HG02678 (cell line): ENCODE results near the gene MTARC2.
"Not testable (repeated sequence)": the region's sequence is repeated elsewhere in the genome, so short reads cannot be mapped to it uniquely, and the experiment has no call there.

ENCODE experiments used
- ATAC-seq: cut with Tn5 transposase; IDR thresholded peaks from one replicate; pipeline ENCODE4 v1.9.1; 2021; ENCODE audit warnings: mild to moderate bottlenecking, moderate library complexity; ENCODE audit not compliant: unreplicated experiment

Gene MTARC2

GRCh38 chr1:220748089-220748934 lies at the start of gene MTARC2:
Gene MTARC2, plus strand, starts transcription at chr1:220748322. Its CDS starts 210 bp downstream, at chr1:220748532.
- ATAC-seq = peak; percentile 95

GRCh38 chr1:220698607-220699016 lies 49.5 kb upstream of the MTARC2 start:
- no peak for ATAC-seq

- no peak for ATAC-seq
Measured at GRCh38 chr1:220699044-220699443, 49.1 kb upstream of the MTARC2 start.

- no peak for ATAC-seq
Measured at GRCh38 chr1:220700556-220701179, 47.5 kb upstream of the MTARC2 start.

GRCh38 chr1:220701974-220702373 lies 46.1 kb upstream of the MTARC2 start:
- ATAC-seq = peak; percentile 43

GRCh38 chr1:220702733-220703270 lies 45.3 kb upstream of the MTARC2 start:
- ATAC-seq = no peak

GRCh38 chr1:220703305-220703704 lies 44.8 kb upstream of the MTARC2 start:
- no peak for ATAC-seq

- no peak for ATAC-seq
Measured at GRCh38 chr1:220705782-220706181, 42.3 kb upstream of the MTARC2 start.

GRCh38 chr1:220706480-220706879 lies 41.6 kb upstream of the MTARC2 start:
- ATAC-seq = no peak

GRCh38 chr1:220707160-220707559 lies 41.0 kb upstream of the MTARC2 start:
- no peak for ATAC-seq

GRCh38 chr1:220708244-220708643 lies 39.9 kb upstream of the MTARC2 start:
- no peak for ATAC-seq

GRCh38 chr1:220708936-220709801 lies 39.0 kb upstream of the MTARC2 start:
- ATAC-seq = no peak

- ATAC-seq = no peak
Measured at GRCh38 chr1:220710333-220710732, 37.8 kb upstream of the MTARC2 start.

GRCh38 chr1:220711056-220711809 lies 36.9 kb upstream of the MTARC2 start:
- peak; percentile 67 for ATAC-seq

GRCh38 chr1:220715986-220716385 lies 32.1 kb upstream of the MTARC2 start:
- not testable (repeated sequence) for ATAC-seq

GRCh38 chr1:220717800-220718640 lies 30.1 kb upstream of the MTARC2 start:
- no peak for ATAC-seq

- not testable (repeated sequence) for ATAC-seq
Measured at GRCh38 chr1:220721266-220721665, 26.9 kb upstream of the MTARC2 start.

- ATAC-seq = no peak
Measured at GRCh38 chr1:220726634-220727033, 21.5 kb upstream of the MTARC2 start.

- no peak for ATAC-seq
Measured at GRCh38 chr1:220727519-220727918, 20.6 kb upstream of the MTARC2 start.
